Karpas-422 (cell line): ENCODE results near the gene SPACA7. TPM values are rescaled to one million over a fixed set of nuclear protein-coding genes. Genes with fewer than 3 reads are reported as not detected.
"Not testable (repeated sequence)": the region's sequence is repeated elsewhere in the genome, so short reads cannot be mapped to it uniquely, and the experiment has no call there.

ENCODE experiments used
- DNase-seq: peaks from one replicate; pipeline ENCODE4 v3.0.0-alpha.2; 2015
- H2AFZ ChIP-seq: fragments of 200-600 bp; sonication (generic); 2 replicates; pipeline ENCODE4 v1.6.1; 2014; ENCODE audit warnings: antibody characterized with exemption, low read length, mixed read lengths
- H3K27ac ChIP-seq: fragments of 200-600 bp; sonication (generic); 2 replicates; pipeline ENCODE4 v1.5.1; 2014; ENCODE audit warnings: mild to moderate bottlenecking, low read length, moderate library complexity
- H3K27me3 ChIP-seq: fragments of 200-600 bp; sonication (generic); 2 replicates; pipeline ENCODE4 v1.6.1; 2014; ENCODE audit warnings: low read length, mixed read lengths
- H3K36me3 ChIP-seq: fragments of 200-600 bp; sonication (generic); 2 replicates; pipeline ENCODE4 v1.6.1; 2014; ENCODE audit warnings: low read length, mixed read lengths; ENCODE audit not compliant: insufficient read depth
- H3K4me1 ChIP-seq: fragments of 200-600 bp; sonication (generic); 2 replicates; pipeline ENCODE4 v1.6.1; 2014; ENCODE audit warnings: mild to moderate bottlenecking, low read length, mixed read lengths
- H3K4me2 ChIP-seq: fragments of 200-600 bp; sonication (generic); 2 replicates; pipeline ENCODE4 v1.6.1; 2014; ENCODE audit warnings: low read length, low read depth, mild to moderate bottlenecking; ENCODE audit not compliant: poor library complexity, severe bottlenecking
- H3K4me3 ChIP-seq: fragments of 200-600 bp; sonication (generic); 2 replicates; pipeline ENCODE4 v1.5.1; 2014; ENCODE audit warnings: mild to moderate bottlenecking, antibody characterized with exemption, low read length, mixed read lengths
- H3K79me2 ChIP-seq: fragments of 200-600 bp; sonication (generic); 2 replicates; pipeline ENCODE4 v1.6.1; 2014; ENCODE audit warnings: mild to moderate bottlenecking, low read length, mixed read lengths
- H3K9ac ChIP-seq: fragments of 200-600 bp; sonication (generic); 2 replicates; pipeline ENCODE4 v1.6.0; 2014; ENCODE audit warnings: low read length
- H3K9me2 ChIP-seq: fragments of 200-600 bp; sonication (generic), shearing (Covaris generic); replicated peaks from 2 replicates; pipeline ENCODE4 v1.6.0; 2014; ENCODE audit warnings: mild to moderate bottlenecking, low read length, moderate library complexity; ENCODE audit not compliant: insufficient read depth
- H3K9me3 ChIP-seq: fragments of 300-700, 200-600 bp; sonication (generic); 2 replicates; pipeline ENCODE4 v1.6.1; 2014; ENCODE audit warnings: low read length, mixed read lengths
- H4K20me1 ChIP-seq: fragments of 200-600 bp; sonication (generic); 2 replicates; pipeline ENCODE4 v1.6.1; 2014; ENCODE audit warnings: mild to moderate bottlenecking, antibody characterized with exemption, low read length, low read depth; ENCODE audit not compliant: insufficient read depth
- total RNA-seq: library from RNA; depleted of rRNA; stranded (reverse); fragments of >200 nt; shearing (Covaris generic); gene quantifications from 2 replicates; pipeline ENCODE4 v1.2.3, GENCODE V29; 2014; ENCODE audit warnings: low replicate concordance

Gene SPACA7
- total RNA-seq, 1 experiment from 2014 or later, result not detected

DNA sequence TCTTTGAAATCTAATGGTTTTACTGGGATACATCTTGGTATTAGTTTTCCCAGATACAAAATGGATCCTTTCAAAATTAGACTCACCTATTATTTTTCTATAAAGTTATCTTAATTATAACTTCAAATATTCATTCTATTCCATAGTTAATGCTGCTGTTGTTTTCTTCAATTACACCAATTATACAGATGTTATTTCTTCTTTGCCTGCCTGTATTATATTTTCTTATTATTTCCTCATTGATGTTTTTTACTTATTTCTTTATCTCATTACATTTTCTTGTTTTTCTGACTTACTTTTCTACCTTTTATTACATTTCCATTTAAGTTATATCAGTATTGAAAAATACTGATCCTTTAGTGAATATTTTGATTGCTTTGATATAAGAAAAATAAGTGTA is 40.9 kb downstream of the SPACA7 start:
- Histone ChIP-seq H3K9ac (no peak overlapping the region), H2AFZ (no peak overlapping the region), H3K9me2 (no peaks in the 10 kb centered on the region), H3K4me2 (no peak overlapping the region), H3K79me2 (no peaks in the 10 kb centered on the region), H3K9me3 (peaks cover 16% of the 10 kb centered on the region; the same call in 1 of the 2 replicates), H3K4me1 (no peaks in the 10 kb centered on the region), H3K4me3 (no peak overlapping the region), H3K36me3 (no peaks in the 10 kb centered on the region), H4K20me1 (no peaks in the 10 kb centered on the region), H3K27me3 (no peaks in the 10 kb centered on the region), H3K27ac (no peak overlapping the region)
- DNase-seq, result no peak

DNA sequence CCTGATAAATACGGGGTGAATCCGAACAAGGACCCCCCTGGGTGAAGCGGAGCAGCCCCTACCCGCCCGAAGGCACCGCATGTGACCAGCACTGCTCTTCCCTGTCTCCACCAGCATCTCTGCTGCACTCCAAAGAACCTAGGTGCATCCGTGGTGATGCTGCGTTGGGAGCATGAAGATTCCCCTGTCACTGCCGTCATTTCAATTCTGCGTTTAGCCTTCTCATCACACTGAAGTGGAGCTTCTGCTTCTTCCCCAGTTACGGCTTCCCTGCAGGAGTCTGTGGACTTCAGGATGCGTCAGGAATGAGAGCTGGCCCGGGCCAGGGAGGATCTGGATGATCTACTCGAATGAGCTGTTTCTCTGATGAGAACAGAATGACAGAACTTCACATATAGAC is 47.9 kb downstream of the SPACA7 start:
- Histone ChIP-seq H4K20me1 (no peaks in the 10 kb centered on the region), H2AFZ (no peak overlapping the region), H3K79me2 (no peaks in the 10 kb centered on the region), H3K9me3 (peaks cover 21% of the 10 kb centered on the region), H3K4me1 (peaks cover 13% of the 10 kb centered on the region), H3K27ac (no peak overlapping the region), H3K27me3 (0 out of 2 replicates have a peak, but pooled peaks cover 3% of the 10 kb centered on the region), H3K9me2 (no peaks in the 10 kb centered on the region), H3K4me2 (no peak overlapping the region), H3K9ac (no peak overlapping the region), H3K36me3 (peaks cover 4% of the 10 kb centered on the region; the same call in 1 of the 2 replicates), H3K4me3 (no peak overlapping the region)
- DNase-seq, result no peak

- Histone ChIP-seq H3K9me2 (no peaks in the 10 kb centered on the region), H3K36me3 (peaks cover 4% of the 10 kb centered on the region; the same call in 1 of the 2 replicates), H3K9ac (no peak overlapping the region), H3K9me3 (peaks cover 14% of the 10 kb centered on the region), H4K20me1 (no peaks in the 10 kb centered on the region), H3K27me3 (no peaks in the 10 kb centered on the region), H3K27ac (no peak overlapping the region), H3K4me1 (peaks cover 13% of the 10 kb centered on the region), H3K79me2 (no peaks in the 10 kb centered on the region), H3K4me2 (no peak overlapping the region), H2AFZ (no peak overlapping the region), H3K4me3 (no peak overlapping the region)
- DNase-seq, result no peak
Observed at GRCh38 chr13:112428704-112429103, 52.5 kb downstream of the SPACA7 start.

DNA sequence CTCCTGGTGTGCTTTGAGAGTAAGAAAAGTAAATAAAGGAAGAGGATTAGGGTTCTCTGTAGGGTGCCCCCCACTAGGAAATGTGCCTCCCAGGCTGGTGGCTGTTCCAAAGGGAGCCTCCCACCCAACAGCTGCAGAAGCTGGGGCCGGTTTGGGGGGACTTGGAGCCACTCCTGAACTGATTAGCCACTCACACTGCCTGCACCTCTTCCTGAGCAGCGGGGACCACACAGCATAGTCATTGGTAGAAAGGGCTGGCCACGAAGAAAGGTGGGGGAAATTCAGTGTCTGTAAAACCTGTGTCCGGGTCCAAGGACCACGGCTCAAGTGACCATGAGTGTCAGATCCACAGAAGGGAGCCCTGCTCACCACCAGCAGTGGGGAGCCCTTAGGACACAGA is 55.6 kb downstream of the SPACA7 start:
- peaks cover 4% of the 10 kb centered on the region; the same call in 1 of the 2 replicates for H3K36me3 ChIP-seq
- H3K9ac ChIP-seq, result no peak overlapping the region
- peaks cover 14% of the 10 kb centered on the region for H3K9me3 ChIP-seq
- no peak overlapping the region for H3K4me2 ChIP-seq
- no peak overlapping the region for H2AFZ ChIP-seq
- no peaks in the 10 kb centered on the region for H3K9me2 ChIP-seq
- H3K4me3 ChIP-seq, result no peak overlapping the region
- H3K27me3 ChIP-seq, result no peaks in the 10 kb centered on the region
- H3K4me1 ChIP-seq, result peaks cover 6% of the 10 kb centered on the region; the same call in 1 of the 2 replicates
- H3K27ac ChIP-seq, result no peak overlapping the region
- H3K79me2 ChIP-seq, result no peaks in the 10 kb centered on the region
- H4K20me1 ChIP-seq, result no peaks in the 10 kb centered on the region
- DNase-seq, result no peak

- H3K27me3 ChIP-seq, H3K9ac ChIP-seq, H3K4me1 ChIP-seq, H2AFZ ChIP-seq, H3K4me2 ChIP-seq, H3K4me3 ChIP-seq, DNase-seq, H3K27ac ChIP-seq, H4K20me1 ChIP-seq, H3K9me2 ChIP-seq, H3K79me2 ChIP-seq, H3K36me3 ChIP-seq: not testable (repeated sequence)
- H3K9me3 ChIP-seq, result peaks cover 14% of the 10 kb centered on the region
Observed at GRCh38 chr13:112432734-112433133, 56.6 kb downstream of the SPACA7 start.

DNA sequence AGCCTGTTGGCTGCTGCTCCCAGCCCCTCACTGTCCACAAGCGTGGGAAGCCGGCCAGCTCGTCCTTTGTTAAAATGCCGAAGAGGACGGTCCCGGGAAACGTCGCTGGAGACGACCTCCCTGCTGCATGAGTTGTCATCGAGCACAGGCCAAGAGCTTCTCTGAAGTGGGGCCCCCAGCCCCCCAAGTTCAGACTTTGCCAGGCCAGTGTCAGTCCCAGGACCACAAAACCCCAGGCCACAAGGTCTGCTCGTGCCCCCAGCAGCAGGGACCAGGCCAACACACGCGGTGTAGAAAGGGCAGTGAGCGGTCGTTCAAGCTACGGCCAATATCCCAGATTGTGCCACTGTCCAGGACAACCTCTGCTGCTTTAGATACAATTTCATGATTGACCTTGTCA is 57.4 kb downstream of the SPACA7 start:
- not testable (repeated sequence) for H4K20me1 ChIP-seq, H3K9ac ChIP-seq, H3K9me2 ChIP-seq, H3K4me2 ChIP-seq, H3K79me2 ChIP-seq, H3K36me3 ChIP-seq, DNase-seq, H3K4me1 ChIP-seq, H3K27me3 ChIP-seq, H3K4me3 ChIP-seq, H2AFZ ChIP-seq, H3K27ac ChIP-seq
- peaks cover 18% of the 10 kb centered on the region for H3K9me3 ChIP-seq

DNA sequence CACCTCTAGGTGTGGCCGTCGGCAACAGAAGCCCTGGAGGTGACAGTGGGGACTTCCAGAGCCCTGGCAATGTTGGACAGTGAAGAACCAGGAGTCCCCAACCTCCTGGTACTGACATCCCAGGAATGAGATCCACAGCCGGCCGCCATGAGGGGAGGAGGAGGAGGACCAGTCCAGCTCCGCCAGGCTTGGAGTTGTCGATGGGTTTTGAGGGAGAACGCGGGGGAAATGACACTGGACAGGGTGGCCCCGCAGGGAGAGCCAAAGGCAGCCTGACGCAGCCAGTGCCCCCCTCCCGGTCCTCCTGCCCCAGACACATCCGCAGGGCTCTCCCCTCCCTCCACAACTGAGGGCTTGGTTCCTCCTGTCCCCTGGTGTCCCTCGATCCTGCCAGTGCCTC is 57.9 kb downstream of the SPACA7 start:
- no peak for DNase-seq
- no peaks in the 10 kb centered on the region for H3K4me1 ChIP-seq

DNA sequence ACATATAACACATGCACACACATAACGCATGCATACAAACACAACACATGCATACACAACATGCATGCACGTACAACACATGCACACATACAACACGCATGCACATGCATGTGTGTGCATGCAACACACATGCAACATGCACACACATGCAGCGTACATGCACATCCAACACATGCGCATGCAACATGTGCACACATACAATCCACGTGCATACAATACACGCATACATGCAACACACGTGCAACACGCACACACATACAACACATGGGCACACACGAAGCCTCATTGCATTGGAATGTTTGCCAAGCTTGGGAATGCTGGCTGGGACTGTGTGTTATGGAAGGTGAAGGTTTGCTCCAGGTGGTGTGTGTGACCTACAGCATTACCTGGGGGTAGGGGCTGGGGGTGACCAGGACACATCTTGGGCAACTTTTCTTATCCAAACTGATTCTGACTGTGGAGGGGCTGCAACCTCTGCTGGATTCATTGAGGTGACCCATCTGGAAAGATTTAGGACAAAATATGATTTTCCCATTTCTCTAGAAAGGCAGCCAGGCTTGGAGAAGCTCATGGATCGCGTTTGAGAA is 58.9 kb downstream of the SPACA7 start:
- Histone ChIP-seq H3K27me3 (0 out of 2 replicates have a peak, but pooled peaks cover 3% of the 10 kb centered on the region), H3K79me2 (no peaks in the 10 kb centered on the region), H3K36me3 (no peaks in the 10 kb centered on the region), H3K9me2 (no peaks in the 10 kb centered on the region), H3K4me1 (peaks cover 6% of the 10 kb centered on the region), H3K9ac (no peak overlapping the region), H4K20me1 (no peaks in the 10 kb centered on the region), H3K4me2 (no peak overlapping the region), H3K27ac (no peak overlapping the region), H3K9me3 (peaks cover 4% of the 10 kb centered on the region), H3K4me3 (no peak overlapping the region), H2AFZ (no peak overlapping the region)
- DNase-seq, result no peak

More for the DNA sequence above, 57.9 kb downstream of the SPACA7 start:
- Histone ChIP-seq H3K36me3 (peaks cover under 1% of the 10 kb centered on the region; the same call in 1 of the 2 replicates), H3K4me2 (no peak overlapping the region), H3K9me2 (no peaks in the 10 kb centered on the region), H3K4me3 (no peak overlapping the region), H2AFZ (no peak overlapping the region), H3K27ac (no peak overlapping the region), H4K20me1 (no peaks in the 10 kb centered on the region), H3K27me3 (0 out of 2 replicates have a peak, but pooled peaks cover 3% of the 10 kb centered on the region), H3K9ac (no peak overlapping the region), H3K9me3 (peaks cover 13% of the 10 kb centered on the region), H3K79me2 (no peaks in the 10 kb centered on the region)
